Immature natural killer cell (primary cell): ENCODE results near the gene VPS54. TPM values are rescaled to one million over a fixed set of nuclear protein-coding genes. Genes with fewer than 3 reads are reported as not detected.

Source experiments
- DNase-seq, 3 donors: peaks; one replicate each; pipeline ENCODE4 v3.0.0; 2022; ENCODE audit warnings: mixed read lengths in 1 of 3
- H3K27ac Mint-ChIP-seq, 6 donors: one replicate each; pipeline ENCODE4 v1.8.0; 2020; ENCODE audit warnings: mixed read lengths in 6 of 6, mild to moderate bottlenecking in 5 of 6, inconsistent platforms in 4 of 6, moderate library complexity in 3 of 6
- H3K27me3 Mint-ChIP-seq, 3 donors: one replicate each; pipeline ENCODE4 v1.8.0; 2020 to 2021; ENCODE audit warnings: low read depth in 3 of 3, mild to moderate bottlenecking in 3 of 3, mixed read lengths in 3 of 3, moderate library complexity in 3 of 3, inconsistent platforms in 1 of 3
- H3K36me3 Mint-ChIP-seq, 3 donors: one replicate each; pipeline ENCODE4 v1.8.0; 2020; ENCODE audit warnings: mixed read lengths in 3 of 3, inconsistent platforms in 2 of 3, mild to moderate bottlenecking in 2 of 3
- H3K4me1 Mint-ChIP-seq, 2 donors: one replicate each; pipeline ENCODE4 v1.8.0; 2020; ENCODE audit warnings: inconsistent platforms in 2 of 2, mild to moderate bottlenecking in 2 of 2, mixed read lengths in 2 of 2, moderate library complexity in 1 of 2
- H3K4me3 Mint-ChIP-seq, 5 donors: one replicate each; pipeline ENCODE4 v1.8.0; 2020; ENCODE audit warnings: mild to moderate bottlenecking in 5 of 5, mixed read lengths in 5 of 5, inconsistent platforms in 3 of 5, moderate library complexity in 3 of 5
- H3K9me3 Mint-ChIP-seq, 6 donors: one replicate each; pipeline ENCODE4 v1.8.0; 2020; ENCODE audit warnings: mild to moderate bottlenecking in 6 of 6, mixed read lengths in 6 of 6, inconsistent platforms in 4 of 6, moderate library complexity in 3 of 6
- polyA plus RNA-seq, 3 donors: library from polyadenylated mRNA; unstranded; fragments of 300-500 nt; fragmentation: Illumina TruSeq; gene quantifications; one replicate each; pipeline ENCODE4 v1.2.3, GENCODE V29; 2021

VPS54 gene
- polyA plus RNA-seq, 3 donors from 2014 or later: 2.3 to 8.1 (median 5.8) TPM

DNA sequence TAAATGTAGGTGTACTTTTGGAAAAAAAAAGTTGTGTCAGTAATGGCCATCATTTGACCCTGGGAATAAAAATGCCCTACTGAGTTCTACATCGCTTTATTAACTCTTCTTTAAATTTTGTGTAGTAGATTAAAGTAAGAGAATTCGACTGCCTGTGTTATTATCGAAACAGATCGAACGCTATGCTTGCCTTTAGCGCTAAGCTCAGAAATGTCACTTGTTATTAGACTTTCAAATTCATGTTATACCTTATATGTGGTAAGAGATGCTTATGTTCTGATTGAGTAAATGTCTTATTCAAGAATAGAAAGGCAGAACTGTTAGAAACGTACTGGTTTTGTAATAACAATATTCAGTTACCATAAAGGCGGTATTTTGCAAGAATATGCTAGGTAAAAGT, 176.1 kb downstream of the VPS54 start:
- peaks cover 57 to 79% of the 10 kb centered on the region in 2 donors for H3K4me1 Mint-ChIP-seq
- H3K9me3 Mint-ChIP-seq: no peaks in the 10 kb centered on the region
- H3K4me3 Mint-ChIP-seq: peak overlapping the region; percentile 93 to 99 (median 97)
- H3K27me3 Mint-ChIP-seq: peaks cover 8 to 13% (median 11%) of the 10 kb centered on the region in 3 donors
- H3K27ac Mint-ChIP-seq: peak overlapping the region; percentile 37 to 99 (median 96)
- peaks cover 0 to 3% (median 0%) of the 10 kb centered on the region in 3 donors for H3K36me3 Mint-ChIP-seq
- no peak for DNase-seq

- Mint-ChIP-seq H3K4me1 (peaks cover 53 to 72% of the 10 kb centered on the region in 2 donors), H3K9me3 (no peaks in the 10 kb centered on the region), H3K36me3 (peaks cover 0 to 2% (median 0%) of the 10 kb centered on the region in 3 donors), H3K27me3 (peaks cover 8 to 13% (median 11%) of the 10 kb centered on the region in 3 donors), H3K27ac (peak overlapping the region; percentile 79 to 99 (median 97)), H3K4me3 (peak overlapping the region; percentile 93 to 99 (median 97))
- DNase-seq: peak in 1 of 3 donors; percentile 9
Measured at GRCh38 chr2:63842149-63843061, 176.8 kb downstream of the VPS54 start.

Other genes starting within 250 kb of the VPS54 start
- 100 to 1,000 TPM; 132 to 263 (median 151) TPM for gene UGP2, start 177.5 kb downstream of the VPS54 start, polyA plus RNA-seq
- 1 to 10 TPM; 2.7 to 4.8 (median 4.1) TPM for gene PELI1, start 125.0 kb upstream of the VPS54 start, polyA plus RNA-seq